KMS-11 (cell line): ENCODE data around the gene P2RY11.

ENCODE experiments used
- H2AFZ ChIP-seq: fragments of 200-600 bp; sonication (generic); 2 replicates; pipeline ENCODE4 v1.6.1; 2016; ENCODE audit warnings: antibody characterized with exemption, mixed run types, low read depth
- H3K27ac ChIP-seq: fragments of 200-600 bp; sonication (generic); 2 replicates; pipeline ENCODE4 v1.6.1; 2016; ENCODE audit warnings: mild to moderate bottlenecking, mixed run types
- H3K27me3 ChIP-seq: fragments of 200-600 bp; sonication (generic); 2 replicates; pipeline ENCODE4 v1.6.1; 2017; ENCODE audit warnings: mild to moderate bottlenecking, low read depth, mixed run types, moderate library complexity; ENCODE audit not compliant: insufficient read depth
- H3K36me3 ChIP-seq: fragments of 200-600 bp; sonication (generic); 2 replicates; pipeline ENCODE4 v1.6.1; 2017; ENCODE audit warnings: mild to moderate bottlenecking, mixed run types; ENCODE audit not compliant: insufficient read depth
- H3K4me1 ChIP-seq: fragments of 200-600 bp; sonication (generic); 2 replicates; pipeline ENCODE4 v1.6.1; 2016; ENCODE audit warnings: mild to moderate bottlenecking, low read depth, mixed run types; ENCODE audit not compliant: poor library complexity, severe bottlenecking
- H3K4me2 ChIP-seq: fragments of 200-600 bp; sonication (generic); 2 replicates; pipeline ENCODE4 v1.7.0; 2016; ENCODE audit warnings: mild to moderate bottlenecking, mixed run types
- H3K4me3 ChIP-seq: fragments of 200-600 bp; sonication (generic); IDR thresholded peaks from 2 replicates; pipeline ENCODE4 v1.6.1; 2017; ENCODE audit warnings: low read depth, low read length, mixed read lengths; ENCODE audit not compliant: insufficient read depth
- H3K79me2 ChIP-seq: fragments of 200-600 bp; sonication (generic); 2 replicates; pipeline ENCODE4 v1.6.1; 2016; ENCODE audit warnings: low read depth, mixed run types; ENCODE audit not compliant: insufficient read depth
- H3K9ac ChIP-seq: fragments of 200-600 bp; sonication (generic); 2 replicates; pipeline ENCODE4 v1.6.1; 2016; ENCODE audit warnings: mild to moderate bottlenecking, mixed run types
- H4K20me1 ChIP-seq: fragments of 200-600 bp; sonication (generic); 2 replicates; pipeline ENCODE4 v1.6.1; 2016; ENCODE audit warnings: mild to moderate bottlenecking, mixed run types; ENCODE audit not compliant: insufficient read depth
- CTCF ChIP-seq: fragments of 200-600 bp; sonication (generic); conservative IDR thresholded peaks from 2 replicates; pipeline ENCODE4 v1.6.1; 2017; ENCODE audit warnings: low read depth, mild to moderate bottlenecking, antibody characterized with exemption, low read length, moderate library complexity, mixed read lengths

Gene P2RY11

GRCh38 chr19:10111405-10111811 is at the start of gene P2RY11:
P2RY11 (plus strand) TSS chr19:10111693; CDS start chr19:10111722, 29 bp downstream.
- no peaks in the 10 kb centered on the region for H4K20me1 ChIP-seq

GRCh38 chr19:10061717-10062310 is 49.7 kb upstream of the P2RY11 start:
- H3K36me3 ChIP-seq, result no peaks in the 10 kb centered on the region
- H3K79me2 ChIP-seq, result no peaks in the 10 kb centered on the region
- H2AFZ ChIP-seq, result no peak overlapping the region
- H4K20me1 ChIP-seq, result no peaks in the 10 kb centered on the region
- no peaks in the 10 kb centered on the region for H3K4me1 ChIP-seq
- no peak overlapping the region for H3K4me3 ChIP-seq
- no peak overlapping the region for H3K4me2 ChIP-seq
- H3K9ac ChIP-seq, result no peak overlapping the region
- no peak overlapping the region for H3K27ac ChIP-seq
- H3K27me3 ChIP-seq, result peaks cover 67% of the 10 kb centered on the region
- no peak for TF ChIP-seq CTCF

More at GRCh38 chr19:10111405-10111811, at the start of gene P2RY11:
- H3K4me2 ChIP-seq, result peak within 1 kb of the TSS; percentile 40
- no peak within 1 kb of the TSS for H3K9ac ChIP-seq
- no peak for TF ChIP-seq CTCF
- H3K4me1 ChIP-seq, result peaks cover 67% of the 10 kb centered on the region
- no peaks in the 10 kb centered on the region for H3K27me3 ChIP-seq
- peaks cover 20% of the 10 kb centered on the region; the same call in 1 of the 2 replicates for H3K36me3 ChIP-seq
- peak within 1 kb of the TSS; percentile 60; the same call in 1 of the 2 replicates for H3K27ac ChIP-seq
- H3K4me3 ChIP-seq, result no peak within 1 kb of the TSS
- H2AFZ ChIP-seq, result no peak within 1 kb of the TSS
- peaks cover 35% of the 10 kb centered on the region for H3K79me2 ChIP-seq

- H3K4me1 ChIP-seq, result no peaks in the 10 kb centered on the region
- no peak overlapping the region for H3K4me2 ChIP-seq
- H3K27ac ChIP-seq, result no peak overlapping the region
- H3K36me3 ChIP-seq, result no peaks in the 10 kb centered on the region
- no peaks in the 10 kb centered on the region for H3K79me2 ChIP-seq
- H3K4me3 ChIP-seq, result no peak overlapping the region
- no peak overlapping the region for H2AFZ ChIP-seq
- H3K27me3 ChIP-seq, result peaks cover 76% of the 10 kb centered on the region
- H4K20me1 ChIP-seq, result no peaks in the 10 kb centered on the region
- TF ChIP-seq CTCF, result no peak
- H3K9ac ChIP-seq, result no peak overlapping the region
Observed at GRCh38 chr19:10068205-10068604, 43.3 kb upstream of the P2RY11 start.

GRCh38 chr19:10069046-10069445 is 42.4 kb upstream of the P2RY11 start:
- no peak for TF ChIP-seq CTCF
- no peaks in the 10 kb centered on the region for H3K36me3 ChIP-seq
- H3K4me1 ChIP-seq, result no peaks in the 10 kb centered on the region
- no peak overlapping the region for H3K27ac ChIP-seq
- H3K4me2 ChIP-seq, result no peak overlapping the region
- H3K4me3 ChIP-seq, result no peak overlapping the region
- no peaks in the 10 kb centered on the region for H4K20me1 ChIP-seq
- H3K79me2 ChIP-seq, result no peaks in the 10 kb centered on the region
- peaks cover 76% of the 10 kb centered on the region for H3K27me3 ChIP-seq
- H3K9ac ChIP-seq, result no peak overlapping the region
- no peak overlapping the region for H2AFZ ChIP-seq
